GM12878 (cell line): ENCODE measurements around the gene GPLD1. TPM values are rescaled to one million over a fixed set of nuclear protein-coding genes. Genes with fewer than 3 reads are reported as not detected.
"Not testable (repeated sequence)": the region's sequence is repeated elsewhere in the genome, so short reads cannot be mapped to it uniquely, and the experiment has no call there.

Experiments used
- ATAC-seq: fragments of 200-7000 bp; cut with Tn5 transposase; 3 replicates; pipeline ENCODE4 v1.9.1; 2020; ENCODE audit warnings: mild to moderate bottlenecking, moderate library complexity
- BruUV-seq: library from RNA; stranded (reverse); fragments of 400-500 nt; replicated peaks from 2 replicates; lab custom pipeline; 2021; lab: Mats Ljungman, UMichigan
- CTCF ChIA-PET: fragments of 300-600 bp; sonication (Branson Sonifier 250); formaldehyde crosslinking; extraction: SDS; loops from one replicate; lab custom pipeline; 2021; ENCODE audit warnings: inconsistent platforms; lab: Yijun Ruan, JAX
- POLR2A ChIA-PET: fragments of 350-600 bp; formaldehyde crosslinking; extraction: SDS; loops from one replicate; lab custom pipeline; 2021; ENCODE audit warnings: inconsistent platforms; lab: Charles Lee
- RAD21 ChIA-PET: fragments of 300-600 bp; sonication (Branson Sonifier 250); formaldehyde crosslinking; loops from one replicate; lab custom pipeline; 2023; ENCODE audit warnings: antibody characterized with exemption; ENCODE audit not compliant: unreplicated experiment; lab: Charles Lee
- SMC1A ChIA-PET: fragments of 300-600 bp; sonication (Branson Sonifier 250); formaldehyde crosslinking; loops from one replicate; lab custom pipeline; 2023; ENCODE audit not compliant: unreplicated experiment, uncharacterized antibody; lab: Charles Lee
- DNase-seq: peaks from one replicate; pipeline ENCODE4 v3.0.0-alpha.2; 2011; ENCODE audit warnings: low read depth, low spot score
- FAIRE-seq: peaks from 3 replicates; lab custom pipeline; 2011; peaks lifted over from hg19 to GRCh38; lab: Jason Lieb, UNC
- H2AFZ ChIP-seq: 2 replicates; pipeline ENCODE4 v1.6.0; 2011; ENCODE audit warnings: low read depth, low read length, control low read depth; ENCODE audit not compliant: control insufficient read depth
- H3K27ac ChIP-seq: 2 replicates; pipeline ENCODE4 v1.5.1; 2011; ENCODE audit warnings: control low read depth; ENCODE audit not compliant: control insufficient read depth, insufficient read depth
- H3K27me3 ChIP-seq, 2 experiments: replicated peaks in 1 of 2; 2 replicates each; pipeline versions ENCODE4 v1.6.0 to v1.6.1; 2011; ENCODE audit warnings: low read length in 1 of 2; ENCODE audit not compliant: control insufficient read depth in 2 of 2, insufficient read depth in 2 of 2
- H3K36me3 ChIP-seq, 2 experiments: 2 replicates each; pipeline ENCODE4 v1.5.1; 2011; ENCODE audit warnings: low read length in 1 of 2; ENCODE audit not compliant: control insufficient read depth in 2 of 2, insufficient read depth in 2 of 2
- H3K4me1 ChIP-seq: 2 replicates; pipeline ENCODE4 v1.6.1; 2011; ENCODE audit warnings: mild to moderate bottlenecking, low read length, moderate library complexity, mixed read lengths; ENCODE audit not compliant: control insufficient read depth, insufficient read depth
- H3K4me2 ChIP-seq: 2 replicates; pipeline ENCODE4 v1.6.0; 2011; ENCODE audit warnings: control low read depth; ENCODE audit not compliant: control insufficient read depth, insufficient read depth
- H3K4me3 ChIP-seq: fragments of 200-600 bp; sonication (generic); 2 replicates; pipeline ENCODE4 v1.5.1; 2016
- H3K79me2 ChIP-seq: 2 replicates; pipeline ENCODE4 v1.6.0; 2011; ENCODE audit warnings: low read length; ENCODE audit not compliant: control insufficient read depth, insufficient read depth
- H3K9ac ChIP-seq: 2 replicates; pipeline ENCODE4 v1.8.0; 2011; ENCODE audit warnings: low read length, control low read depth, mixed read lengths; ENCODE audit not compliant: control insufficient read depth, insufficient read depth
- H3K9me3 ChIP-seq: replicated peaks from 3 replicates; pipeline ENCODE4 v1.5.1; 2011; ENCODE audit warnings: mild to moderate bottlenecking, low read length; ENCODE audit not compliant: control insufficient read depth, insufficient read depth
- H4K20me1 ChIP-seq: 2 replicates; pipeline ENCODE4 v1.6.0; 2011; ENCODE audit not compliant: control insufficient read depth, insufficient read depth
- CTCF ChIP-seq, 3 experiments: IDR thresholded peaks in 2 of 3; conservative IDR thresholded peaks in 1 of 3; 2 replicates each; pipeline ENCODE4 v1.5.1; 2011; ENCODE audit warnings: low read depth in 3 of 3, low read length in 3 of 3, mild to moderate bottlenecking in 3 of 3, control low read depth in 2 of 3, moderate library complexity in 2 of 3, inconsistent platforms in 1 of 3, mixed read lengths in 1 of 3; ENCODE audit not compliant: control insufficient read depth in 2 of 3, insufficient read depth in 1 of 3; ENCODE audit errors: extremely low read depth in 1 of 3
- HCFC1 ChIP-seq: fragments of 150-350 bp; IDR thresholded peaks from 2 replicates; pipeline ENCODE4 v1.6.1; 2014; ENCODE audit warnings: low read length
- MXI1 ChIP-seq: fragments of 150-350 bp; IDR thresholded peaks from 2 replicates; pipeline ENCODE4 v1.6.1; 2011; ENCODE audit warnings: low read depth, mild to moderate bottlenecking, inconsistent platforms, low read length, improper control_type of control experiment
- MYB ChIP-seq: fragments of 150-350 bp; IDR thresholded peaks from 2 replicates; pipeline ENCODE4 v1.6.1; 2014; ENCODE audit warnings: mild to moderate bottlenecking, low read depth, low read length, borderline replicate concordance
- NFIC ChIP-seq: IDR thresholded peaks from 2 replicates; pipeline ENCODE4 v1.6.1; 2012; ENCODE audit warnings: low read depth, mild to moderate bottlenecking, inconsistent platforms, low read length, moderate library complexity
- NR2C1 ChIP-seq: fragments of 450-650 bp; IDR thresholded peaks from 2 replicates; pipeline ENCODE4 v1.6.1; 2017; ENCODE audit warnings: antibody characterized with exemption, mild to moderate bottlenecking, moderate library complexity
- POLR2AphosphoS2 ChIP-seq: IDR thresholded peaks from 2 replicates; pipeline ENCODE4 v1.6.1; 2011; ENCODE audit warnings: low read depth, mild to moderate bottlenecking, low read length, improper control_type of control experiment, moderate library complexity
- RAD21 ChIP-seq: IDR thresholded peaks from 2 replicates; pipeline ENCODE4 v1.6.1; 2011; ENCODE audit warnings: mild to moderate bottlenecking, low read depth, low read length, moderate library complexity; ENCODE audit not compliant: insufficient read depth
- RCOR1 ChIP-seq: conservative IDR thresholded peaks from 2 replicates; pipeline ENCODE4 v1.6.1; 2012; ENCODE audit warnings: low read depth, low read length, improper control_type of control experiment
- RELB ChIP-seq: fragments of 450-650 bp; IDR thresholded peaks from 2 replicates; pipeline ENCODE4 v1.6.1; 2017; ENCODE audit warnings: low read depth, mild to moderate bottlenecking, moderate library complexity
- SIX5 ChIP-seq: IDR thresholded peaks from 2 replicates; pipeline ENCODE4 v1.6.1; 2011; ENCODE audit warnings: mild to moderate bottlenecking, low read depth, low read length, moderate library complexity; ENCODE audit not compliant: severe bottlenecking
- SRF ChIP-seq, 2 experiments: IDR thresholded peaks; 2 replicates each; pipeline ENCODE4 v1.6.1; 2011; ENCODE audit warnings: low read depth in 2 of 2, low read length in 2 of 2, mild to moderate bottlenecking in 1 of 2, moderate library complexity in 1 of 2
- TCF12 ChIP-seq: IDR thresholded peaks from 2 replicates; pipeline ENCODE4 v1.6.1; 2011; ENCODE audit warnings: low read depth, mild to moderate bottlenecking, low read length
- TCF3 ChIP-seq: IDR thresholded peaks from 2 replicates; pipeline ENCODE4 v1.6.1; 2012; ENCODE audit warnings: low read depth, mild to moderate bottlenecking, low read length, borderline replicate concordance; ENCODE audit not compliant: insufficient read depth
- WGBS: methylation state at CpG from one replicate; pipeline ENCODE4 v1.1.6; 2016; ENCODE audit warnings: low lambda C conversion rate; ENCODE audit not compliant: insufficient replicate concordance, insufficient coverage; ENCODE audit errors: missing lambda C conversion rate; 5-methylcytosine and 5-hydroxymethylcytosine counted together
- in situ Hi-C: fragments of 300-500 bp; cut with MboI; formaldehyde crosslinking; loops from 9 replicates; pipeline ENCODE4 v1.14.3; 2018; ENCODE audit warnings: mixed read lengths
- intact Hi-C: fragments of 100-400 bp; cut with micrococcal nuclease; formaldehyde crosslinking; loops from one replicate; pipeline ENCODE4 v1.14.2; 2022; ENCODE audit not compliant: unreplicated experiment
- polyA plus RNA-seq, 11 experiments: library from polyadenylated mRNA; depleted of rRNA in 4 of 11; unstranded in 6 of 11; stranded (reverse) in 5 of 11; fragments of >200 nt; fragmentation: Nextera tagmentation in 4 of 11; fragmentation: Illumina TruSeq in 1 of 11; extraction: Ambion mirVana in 4 of 11; extraction: Trizol in 1 of 11; gene quantifications; 1 replicate in 1 of 11; 2 replicates in 10 of 11; pipeline versions ENCODE4 v1.2.1 to v1.2.3, GENCODE V29; 2011 to 2016; ENCODE audit warnings: inconsistent platforms in 2 of 11, missing spikeins in 2 of 11, low read depth in 1 of 11
- total RNA-seq, 4 experiments: library from RNA; depleted of rRNA in 3 of 4; stranded (reverse); fragments of >200 nt in 3 of 4; fragmentation: Illumina TruSeq in 1 of 4; extraction: Trizol in 1 of 4; gene quantifications; 2 replicates each; pipeline versions ENCODE4 v1.2.1 to v1.2.3, GENCODE V29; 2013 to 2021

The GPLD1 gene
- total and polyA plus RNA-seq, 10 of the 15 experiments (the other 5 are each of a cell fraction or from before 2014, with no cell fraction given), result 0.04 to 1.0 (median 0.69) TPM

- H3K9me3 ChIP-seq, result no peaks in the 10 kb centered on the region
- H2AFZ ChIP-seq, result no peak overlapping the region
- CTCF ChIA-PET, result interaction anchor here (0.7 to 5.8 kb wide), 5 partner anchors 9 to 75 kb away, joined by 3 to 44 read pairs (median 3); partner anchors contain the start of gene ALDH5A1
- POLR2A ChIA-PET, result no interaction called here
- no peak overlapping the region for H3K4me2 ChIP-seq
- no TSS peak for BruUV-seq
- SMC1A ChIA-PET, result interaction anchor here (0.7 to 1.5 kb wide), 5 partner anchors 9 to 122 kb away, joined by 3 to 4 read pairs (median 3); partner anchors contain the start of gene ALDH5A1
- no peaks in the 10 kb centered on the region for H3K27me3 ChIP-seq
- no peak overlapping the region for H3K4me3 ChIP-seq
- intact Hi-C loops (no loop called here), in situ Hi-C loops (no loop called here)
- WGBS, result 32% methylated on average over 4 of the region's 4 CpGs
- ATAC-seq, result no peak
- H3K36me3 ChIP-seq, result no peaks in the 10 kb centered on the region; a peak in 1 of 4 replicates
- no peak for DNase-seq
- RAD21 ChIA-PET, result no interaction called here
- H4K20me1 ChIP-seq, result no peaks in the 10 kb centered on the region
- TF ChIP-seq RAD21 (0 out of 2 replicates have a peak, but pooled peaks have one; percentile 19), HCFC1 (no peak), NFIC (no peak), MYB (no peak), SIX5 (no peak), MXI1 (no peak), TCF3 (0 out of 2 replicates have a peak, but pooled peaks have one; percentile 59), RCOR1 (no peak), SRF (IDR thresholded peaks at IDR 0.05; ENCODE audit: low read depth in 2 of 2, low read length in 2 of 2) (no peak), POLR2AphosphoS2 (no peak), TCF12 (peak; percentile 49; the same call in 1 of the 2 replicates), CTCF (IDR thresholded peaks at IDR 0.05 in 2 of 3, conservative IDR thresholded peaks at IDR 0.05 in 1 of 3; ENCODE audit: control insufficient read depth in 2 of 3, extremely low read depth in 1 of 3, insufficient read depth in 1 of 3, low read depth in 3 of 3, low read length in 3 of 3) (peak; percentile 6 to 22 (median 10); a peak in 4 of 6 replicates), NR2C1 (no peak), RELB (no peak)
- H3K79me2 ChIP-seq, result no peaks in the 10 kb centered on the region
- no peak for FAIRE-seq
- H3K4me1 ChIP-seq, result peaks cover 10% of the 10 kb centered on the region
- H3K27ac ChIP-seq, result no peak overlapping the region
- H3K9ac ChIP-seq, result no peak overlapping the region
Observed at GRCh38 chr6:24513602-24514001, 24.2 kb upstream of the GPLD1 start.

- H3K9ac ChIP-seq, H3K79me2 ChIP-seq, H3K4me2 ChIP-seq, H3K36me3 ChIP-seq, H4K20me1 ChIP-seq, H3K27me3 ChIP-seq, H2AFZ ChIP-seq, H3K4me1 ChIP-seq, in situ Hi-C loops, intact Hi-C loops, ATAC-seq, DNase-seq, FAIRE-seq, H3K9me3 ChIP-seq, H3K27ac ChIP-seq, H3K4me3 ChIP-seq, BruUV-seq: not testable (repeated sequence)
- WGBS, result 83% methylated on average over 6 of the region's 6 CpGs
- CTCF ChIA-PET, result interaction anchor here (0.8 to 5.8 kb wide), 3 partner anchors 11 to 18 kb away, joined by 4 to 44 read pairs (median 8); no protein-coding TSS in a partner anchor
- SMC1A ChIA-PET, result interaction anchor here (1.2 to 1.6 kb wide), 2 partner anchors 10 to 19 kb away, joined by 3 to 5 read pairs; no protein-coding TSS in a partner anchor
- RAD21 ChIA-PET, result interaction anchor here (1.6 to 2.2 kb wide), 2 partner anchors 9 to 17 kb away, joined by 3 to 8 read pairs; no protein-coding TSS in a partner anchor
- POLR2A ChIA-PET, result interaction anchor here (0.7 to 0.8 kb wide), 2 partner anchors 18 to 418 kb away, joined by 4 to 5 read pairs; partner anchors contain the start of gene ALDH5A1
Observed at GRCh38 chr6:24511976-24512375, 22.6 kb upstream of the GPLD1 start.
